ENCODE results near the gene ATG16L2.

Gene ATG16L2

DNA sequence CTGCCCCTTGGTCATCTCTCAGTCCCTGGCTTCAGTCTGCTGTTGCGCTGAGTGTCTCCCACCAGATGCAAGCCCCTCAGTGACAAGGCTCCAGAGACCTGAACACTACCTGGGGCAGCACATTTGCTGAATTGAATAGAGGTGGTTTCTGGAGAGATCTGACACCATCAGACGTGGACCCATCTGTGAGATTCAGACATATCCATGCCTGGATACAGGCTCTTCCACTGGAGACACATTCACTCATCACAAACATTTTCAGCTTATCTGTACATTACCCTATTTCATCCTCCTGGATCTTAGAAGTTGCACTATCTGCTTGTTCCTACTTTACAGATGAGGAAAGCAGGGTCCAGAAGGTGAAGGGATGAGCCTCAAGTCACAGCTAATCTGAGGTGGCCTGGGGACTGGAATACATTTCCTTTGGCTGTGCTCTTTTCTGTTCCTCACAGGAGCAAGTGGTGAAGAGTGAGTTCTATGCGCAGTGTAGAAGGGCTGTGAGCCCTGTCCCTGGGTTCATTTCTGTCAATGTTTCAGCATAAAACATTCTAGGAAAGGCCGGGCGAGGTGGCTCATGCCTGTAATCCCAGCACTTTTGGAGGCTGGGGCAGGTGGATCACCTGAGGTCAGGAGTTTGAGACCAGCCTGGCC lies 19.0 kb downstream of the ATG16L2 start:
- Histone ChIP-seq H3K4me1 (ENCODE audit: control insufficient read depth, insufficient read depth, low read depth, low read length) (peaks cover 15% of the 10 kb centered on the region), H3K18ac (ENCODE audit: low read depth in 1 of 2, low read length in 2 of 2) (peak overlapping the region in 1 of 2 experiments; percentile 25), H3K4me2 (ENCODE audit: low read length, poor library complexity, severe bottlenecking) (no peak overlapping the region), H3K14ac (ENCODE audit: low read length in 2 of 2) (no peak overlapping the region), H3K9me3 (ENCODE audit: control insufficient read depth, low read length) (no peaks in the 10 kb centered on the region), H3K4me3 (ENCODE audit: insufficient read depth in 1 of 2, low read depth in 1 of 2, low read length in 2 of 2) (no peak overlapping the region), H2BK120ac (ENCODE audit: low read depth, low read length) (no peak overlapping the region), H3K23ac (ENCODE audit: low read length in 2 of 2) (no peak overlapping the region), H3K79me1 (replicated peaks; ENCODE audit: low read length, poor library complexity, severe bottlenecking) (peaks cover 2% of the 10 kb centered on the region), H4K91ac (ENCODE audit: low read length) (no peak overlapping the region), H3K9ac (ENCODE audit: low read length) (no peak overlapping the region), H2AK5ac (ENCODE audit: low read length, severe bottlenecking) (no peak overlapping the region), H2BK12ac (ENCODE audit: low read length in 2 of 2) (peak overlapping the region; percentile 6 to 42), H3K27ac (ENCODE audit: low read length, poor library complexity, severe bottlenecking) (no peak overlapping the region), H3K4ac (ENCODE audit: low read depth in 1 of 2, low read length in 2 of 2) (no peak overlapping the region), H2AFZ (ENCODE audit: low read depth, low read length) (no peak overlapping the region), H2BK5ac (ENCODE audit: low read depth, low read length, poor library complexity, severe bottlenecking) (no peak overlapping the region), H4K8ac (ENCODE audit: low read length) (no peak overlapping the region), H2BK15ac (ENCODE audit: low read depth, poor library complexity, severe bottlenecking) (no peak overlapping the region), H3K27me3 (ENCODE audit: control insufficient read depth in 1 of 2, insufficient read depth in 1 of 2, low read length in 2 of 2) (no peaks in the 10 kb centered on the region), H3K36me3 (ENCODE audit: control insufficient read depth in 1 of 2, insufficient read depth in 2 of 2, low read depth in 1 of 2, low read length in 2 of 2) (peaks cover 21 to 39% of the 10 kb centered on the region in 2 experiments)
- 98% methylated on average over 5 of the region's 5 CpGs for WGBS
- DNase-seq: no peak

DNA sequence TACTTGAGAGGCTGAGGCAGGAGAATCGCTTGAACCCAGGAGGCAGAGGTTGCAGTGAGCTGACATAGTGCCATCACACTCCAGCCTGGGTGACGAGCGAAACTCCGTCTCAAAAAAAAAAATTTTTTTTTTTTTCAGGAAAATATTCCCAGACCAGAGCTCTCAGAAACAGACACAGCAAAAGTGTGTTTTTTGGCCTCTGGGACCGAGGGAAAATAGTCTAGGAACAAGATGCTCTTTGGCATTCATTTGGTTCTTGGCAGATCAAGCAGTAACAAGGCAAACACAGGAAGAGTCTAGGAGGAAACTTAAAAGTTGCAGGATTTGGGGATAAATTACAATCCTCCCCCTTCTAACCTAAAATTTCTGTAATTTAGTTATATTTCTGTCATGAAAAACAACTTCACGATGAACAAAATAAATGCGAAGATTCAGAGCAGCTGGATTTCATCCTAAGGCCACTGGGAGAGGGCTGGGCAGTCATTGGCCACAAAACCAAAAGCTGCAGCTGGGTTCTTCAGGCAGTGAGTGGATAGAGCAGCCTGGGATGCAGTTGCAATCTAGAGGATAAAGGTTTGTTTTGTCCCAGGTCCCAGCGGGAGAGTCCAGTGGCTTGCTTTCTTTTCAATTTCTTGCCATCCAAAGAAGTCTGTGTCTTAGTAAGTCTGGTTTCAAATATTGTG lies 19.7 kb downstream of the ATG16L2 start:
- Histone ChIP-seq H2AFZ (ENCODE audit: low read depth, low read length) (no peak overlapping the region), H3K18ac (ENCODE audit: low read depth in 1 of 2, low read length in 2 of 2) (no peak overlapping the region), H3K4me3 (ENCODE audit: insufficient read depth in 1 of 2, low read depth in 1 of 2, low read length in 2 of 2) (no peak overlapping the region), H3K9ac (ENCODE audit: low read length) (no peak overlapping the region), H3K36me3 (ENCODE audit: control insufficient read depth in 1 of 2, insufficient read depth in 2 of 2, low read depth in 1 of 2, low read length in 2 of 2) (peaks cover 21 to 37% of the 10 kb centered on the region in 2 experiments), H3K14ac (ENCODE audit: low read length in 2 of 2) (no peak overlapping the region), H3K23ac (ENCODE audit: low read length in 2 of 2) (no peak overlapping the region), H2BK120ac (ENCODE audit: low read depth, low read length) (no peak overlapping the region), H4K91ac (ENCODE audit: low read length) (no peak overlapping the region), H2BK5ac (ENCODE audit: low read depth, low read length, poor library complexity, severe bottlenecking) (no peak overlapping the region), H4K8ac (ENCODE audit: low read length) (no peak overlapping the region), H3K27ac (ENCODE audit: low read length, poor library complexity, severe bottlenecking) (no peak overlapping the region), H2AK5ac (ENCODE audit: low read length, severe bottlenecking) (no peak overlapping the region), H3K4ac (ENCODE audit: low read depth in 1 of 2, low read length in 2 of 2) (no peak overlapping the region), H3K4me1 (ENCODE audit: control insufficient read depth, insufficient read depth, low read depth, low read length) (peaks cover 11% of the 10 kb centered on the region), H2BK15ac (ENCODE audit: low read depth, poor library complexity, severe bottlenecking) (no peak overlapping the region), H2BK12ac (ENCODE audit: low read length in 2 of 2) (no peak overlapping the region), H3K4me2 (ENCODE audit: low read length, poor library complexity, severe bottlenecking) (no peak overlapping the region), H3K27me3 (ENCODE audit: control insufficient read depth in 1 of 2, insufficient read depth in 1 of 2, low read length in 2 of 2) (no peaks in the 10 kb centered on the region), H3K79me1 (replicated peaks; ENCODE audit: low read length, poor library complexity, severe bottlenecking) (peaks cover 2% of the 10 kb centered on the region), H3K9me3 (ENCODE audit: control insufficient read depth, low read length) (no peaks in the 10 kb centered on the region)
- DNase-seq: no peak
- 78% methylated on average over 5 of the region's 8 CpGs for WGBS

DNA sequence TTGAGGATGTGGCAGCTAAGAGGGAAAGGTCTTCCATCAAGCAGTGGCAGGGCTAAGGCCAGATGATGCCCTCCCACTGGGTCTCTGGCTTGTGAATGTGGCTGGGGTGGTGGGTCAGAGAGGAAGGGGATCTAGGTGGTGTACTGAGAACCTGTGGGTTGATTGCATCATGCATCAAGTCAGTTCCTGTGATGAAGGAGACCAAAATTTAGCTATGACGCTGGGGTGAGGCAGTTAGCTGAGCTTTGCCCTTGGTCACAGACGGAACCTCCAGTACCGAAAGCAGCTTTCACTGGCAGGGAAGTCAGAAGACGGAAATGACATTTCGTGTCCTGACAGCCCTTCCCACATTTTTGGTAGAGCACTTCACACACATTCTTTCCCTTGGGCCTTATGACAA lies 20.7 kb downstream of the ATG16L2 start:
- Histone ChIP-seq H3K4me3 (ENCODE audit: insufficient read depth in 1 of 2, low read depth in 1 of 2, low read length in 2 of 2) (no peak overlapping the region), H4K8ac (ENCODE audit: low read length) (no peak overlapping the region), H3K23ac (ENCODE audit: low read length in 2 of 2) (no peak overlapping the region), H3K79me1 (replicated peaks; ENCODE audit: low read length, poor library complexity, severe bottlenecking) (peaks cover 2% of the 10 kb centered on the region), H3K4me2 (ENCODE audit: low read length, poor library complexity, severe bottlenecking) (no peak overlapping the region), H3K36me3 (ENCODE audit: control insufficient read depth in 1 of 2, insufficient read depth in 2 of 2, low read depth in 1 of 2, low read length in 2 of 2) (peaks cover 27 to 32% of the 10 kb centered on the region in 2 experiments), H2BK5ac (ENCODE audit: low read depth, low read length, poor library complexity, severe bottlenecking) (no peak overlapping the region), H3K18ac (ENCODE audit: low read depth in 1 of 2, low read length in 2 of 2) (peak overlapping the region in 1 of 2 experiments; percentile 59), H3K27ac (ENCODE audit: low read length, poor library complexity, severe bottlenecking) (no peak overlapping the region), H3K27me3 (ENCODE audit: control insufficient read depth in 1 of 2, insufficient read depth in 1 of 2, low read length in 2 of 2) (no peaks in the 10 kb centered on the region), H2BK120ac (ENCODE audit: low read depth, low read length) (no peak overlapping the region), H2BK15ac (ENCODE audit: low read depth, poor library complexity, severe bottlenecking) (no peak overlapping the region), H3K14ac (ENCODE audit: low read length in 2 of 2) (no peak overlapping the region), H3K9me3 (ENCODE audit: control insufficient read depth, low read length) (no peaks in the 10 kb centered on the region), H2BK12ac (ENCODE audit: low read length in 2 of 2) (peak overlapping the region; percentile 7 to 89), H4K91ac (ENCODE audit: low read length) (no peak overlapping the region), H3K4ac (ENCODE audit: low read depth in 1 of 2, low read length in 2 of 2) (peak overlapping the region in 1 of 2 experiments; percentile 22), H2AK5ac (ENCODE audit: low read length, severe bottlenecking) (no peak overlapping the region), H2AFZ (ENCODE audit: low read depth, low read length) (no peak overlapping the region), H3K9ac (ENCODE audit: low read length) (no peak overlapping the region), H3K4me1 (ENCODE audit: control insufficient read depth, insufficient read depth, low read depth, low read length) (peaks cover 9% of the 10 kb centered on the region)
- DNase-seq: no peak
- WGBS: 96% methylated on average over 4 of the region's 5 CpGs

- no peak overlapping the region for H2BK15ac ChIP-seq (ENCODE audit: low read depth, poor library complexity, severe bottlenecking)
- peak overlapping the region; percentile 43 for H4K91ac ChIP-seq (ENCODE audit: low read length)
- H2AK5ac ChIP-seq (ENCODE audit: low read length, severe bottlenecking): no peak overlapping the region
- H3K14ac ChIP-seq (ENCODE audit: low read length in 2 of 2): no peak overlapping the region
- H3K23ac ChIP-seq (ENCODE audit: low read length in 2 of 2): no peak overlapping the region
- no peak overlapping the region for H2BK5ac ChIP-seq (ENCODE audit: low read depth, low read length, poor library complexity, severe bottlenecking)
- peak overlapping the region; percentile 1 to 76 for H3K18ac ChIP-seq (ENCODE audit: low read depth in 1 of 2, low read length in 2 of 2)
- peaks cover 30 to 31% of the 10 kb centered on the region in 2 experiments for H3K36me3 ChIP-seq (ENCODE audit: control insufficient read depth in 1 of 2, insufficient read depth in 2 of 2, low read depth in 1 of 2, low read length in 2 of 2)
- peaks cover 2% of the 10 kb centered on the region for H3K79me1 ChIP-seq (replicated peaks; ENCODE audit: low read length, poor library complexity, severe bottlenecking)
- WGBS: 0% methylated on average over 3 of the region's 4 CpGs
- peaks cover 9% of the 10 kb centered on the region for H3K4me1 ChIP-seq (ENCODE audit: control insufficient read depth, insufficient read depth, low read depth, low read length)
- H3K4ac ChIP-seq (ENCODE audit: low read depth in 1 of 2, low read length in 2 of 2): no peak overlapping the region
- H3K4me2 ChIP-seq (ENCODE audit: low read length, poor library complexity, severe bottlenecking): no peak overlapping the region
- peak; percentile 82 for DNase-seq
- no peaks in the 10 kb centered on the region for H3K27me3 ChIP-seq (ENCODE audit: control insufficient read depth in 1 of 2, insufficient read depth in 1 of 2, low read length in 2 of 2)
- H4K8ac ChIP-seq (ENCODE audit: low read length): peak overlapping the region; percentile 19
- H3K27ac ChIP-seq (ENCODE audit: low read length, poor library complexity, severe bottlenecking): no peak overlapping the region
- no peak overlapping the region for H3K9ac ChIP-seq (ENCODE audit: low read length)
- no peaks in the 10 kb centered on the region for H3K9me3 ChIP-seq (ENCODE audit: control insufficient read depth, low read length)
- peak overlapping the region in 1 of 2 experiments; percentile 15 for H2BK12ac ChIP-seq (ENCODE audit: low read length in 2 of 2)
- H3K4me3 ChIP-seq (ENCODE audit: insufficient read depth in 1 of 2, low read depth in 1 of 2, low read length in 2 of 2): no peak overlapping the region
- H2BK120ac ChIP-seq (ENCODE audit: low read depth, low read length): peak overlapping the region; percentile 39
- no peak overlapping the region for H2AFZ ChIP-seq (ENCODE audit: low read depth, low read length)
Observed at GRCh38 chr11:72836111-72836510, 21.9 kb downstream of the ATG16L2 start.

Data from mesenchymal stem cell (in vitro differentiated cells and primary cell).